Neural cell (in vitro differentiated cells): Measurements from ENCODE around the gene CTRB1.

ENCODE experiments used
- CTCF ChIP-seq: fragments of 450-650 bp; IDR thresholded peaks from 2 replicates; pipeline ENCODE4 v1.5.1; 2014; ENCODE audit warnings: antibody characterized with exemption, mild to moderate bottlenecking, moderate library complexity; ENCODE audit not compliant: poor library complexity, severe bottlenecking
- EP300 ChIP-seq: fragments of 450-650 bp; conservative IDR thresholded peaks from 2 replicates; pipeline ENCODE4 v1.6.1; 2014; ENCODE audit warnings: antibody characterized with exemption, mild to moderate bottlenecking, moderate library complexity; ENCODE audit not compliant: poor library complexity, severe bottlenecking
- EZH2 ChIP-seq: fragments of 200-600, 300-800 bp; shearing (Covaris generic), sonication (generic); IDR thresholded peaks from 2 replicates; pipeline ENCODE4 v1.6.1; 2014; ENCODE audit warnings: antibody characterized with exemption, low read length, borderline replicate concordance, mild to moderate bottlenecking; ENCODE audit not compliant: insufficient read depth, poor library complexity, severe bottlenecking
- MXI1 ChIP-seq: fragments of 450-650 bp; conservative IDR thresholded peaks from 2 replicates; pipeline ENCODE4 v1.6.1; 2014; ENCODE audit warnings: antibody characterized with exemption, mild to moderate bottlenecking; ENCODE audit not compliant: poor library complexity, severe bottlenecking
- POLR2AphosphoS5 ChIP-seq: IDR thresholded peaks from 2 replicates; pipeline ENCODE4 v1.6.1; 2012
- RAD21 ChIP-seq: fragments of 450-650 bp; conservative IDR thresholded peaks from 2 replicates; pipeline ENCODE4 v1.6.1; 2014; ENCODE audit warnings: antibody characterized with exemption, mild to moderate bottlenecking, moderate library complexity
- REST ChIP-seq: IDR thresholded peaks from 2 replicates; pipeline ENCODE4 v1.6.1; 2012; ENCODE audit warnings: borderline replicate concordance
- SMC3 ChIP-seq: fragments of 450-650 bp; conservative IDR thresholded peaks from 2 replicates; pipeline ENCODE4 v1.6.1; 2014; ENCODE audit warnings: antibody characterized with exemption, mild to moderate bottlenecking, moderate library complexity; ENCODE audit not compliant: poor library complexity

- TF ChIP-seq SMC3 (no peak), CTCF (no peak), RAD21 (no peak), POLR2AphosphoS5 (no peak), MXI1 (no peak), EZH2 (no peak), EP300 (no peak), REST (no peak)
Observed at GRCh38 chr16:75218256-75219076, at the start of gene CTRB1.
